Activated CD4-positive, alpha-beta T cell treated with anti-CD3 and anti-CD28 coated beads, Interleukin-2, amount 10 ng/mL, durations not matched to agents 7 days and 5 days (primary cell): Measurements from ENCODE around the gene LIN7A. TPM values are rescaled to one million over a fixed set of nuclear protein-coding genes. Genes with fewer than 3 reads are reported as not detected.

ENCODE experiments used
- CTCF ChIA-PET: fragments of 350-600 bp; sonication (Branson Sonifier 250); formaldehyde crosslinking; loops from one replicate; lab custom pipeline; 2021; ENCODE audit warnings: antibody characterized with exemption; lab: Charles Lee
- POLR2A ChIA-PET: fragments of 350-600 bp; sonication (Branson Sonifier 250); formaldehyde crosslinking; loops from one replicate; lab custom pipeline; 2021; ENCODE audit warnings: antibody characterized with exemption; lab: Charles Lee
- DNase-seq: peaks from one replicate; pipeline ENCODE4 v3.0.0-alpha.2; 2020
- H3K27ac Mint-ChIP-seq: one replicate; pipeline ENCODE4 v1.8.0; 2021; ENCODE audit warnings: mild to moderate bottlenecking, moderate library complexity, mixed read lengths
- H3K27me3 Mint-ChIP-seq: one replicate; pipeline ENCODE4 v1.8.0; 2021; ENCODE audit warnings: mixed read lengths
- H3K36me3 Mint-ChIP-seq: one replicate; pipeline ENCODE4 v1.8.0; 2021; ENCODE audit warnings: low read depth, mixed read lengths
- H3K4me1 Mint-ChIP-seq: one replicate; pipeline ENCODE4 v1.8.0; 2021; ENCODE audit warnings: mixed read lengths
- H3K4me3 Mint-ChIP-seq: one replicate; pipeline ENCODE4 v1.8.0; 2021; ENCODE audit warnings: mild to moderate bottlenecking, moderate library complexity, mixed read lengths
- H3K9me3 Mint-ChIP-seq: one replicate; pipeline ENCODE4 v1.8.0; 2021; ENCODE audit warnings: mixed read lengths
- total RNA-seq, 2 experiments: library from RNA; stranded (reverse); gene quantifications; one replicate each; pipeline ENCODE4 v1.2.3, GENCODE V29; 2021

LIN7A gene, protein sequence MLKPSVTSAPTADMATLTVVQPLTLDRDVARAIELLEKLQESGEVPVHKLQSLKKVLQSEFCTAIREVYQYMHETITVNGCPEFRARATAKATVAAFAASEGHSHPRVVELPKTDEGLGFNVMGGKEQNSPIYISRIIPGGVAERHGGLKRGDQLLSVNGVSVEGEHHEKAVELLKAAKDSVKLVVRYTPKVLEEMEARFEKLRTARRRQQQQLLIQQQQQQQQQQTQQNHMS
- not detected for total RNA-seq

- H3K36me3 Mint-ChIP-seq, result peaks cover 2% of the 10 kb centered on the region
- peaks cover 3% of the 10 kb centered on the region for H3K9me3 Mint-ChIP-seq
- DNase-seq, result no peak
- no peak within 1 kb of the TSS for H3K27ac Mint-ChIP-seq
- no peak within 1 kb of the TSS for H3K4me3 Mint-ChIP-seq
- CTCF ChIA-PET, result no interaction called here
- peaks cover 4% of the 10 kb centered on the region for H3K4me1 Mint-ChIP-seq
- POLR2A ChIA-PET, result no interaction called here
- peaks cover 30% of the 10 kb centered on the region for H3K27me3 Mint-ChIP-seq
These were observed at the start of gene LIN7A for GRCh38 chr12:80937391-80938238. Gene LIN7A, minus strand, starts transcription at chr12:80937934. Its CDS starts 212 bp downstream, at chr12:80937722.

DNA sequence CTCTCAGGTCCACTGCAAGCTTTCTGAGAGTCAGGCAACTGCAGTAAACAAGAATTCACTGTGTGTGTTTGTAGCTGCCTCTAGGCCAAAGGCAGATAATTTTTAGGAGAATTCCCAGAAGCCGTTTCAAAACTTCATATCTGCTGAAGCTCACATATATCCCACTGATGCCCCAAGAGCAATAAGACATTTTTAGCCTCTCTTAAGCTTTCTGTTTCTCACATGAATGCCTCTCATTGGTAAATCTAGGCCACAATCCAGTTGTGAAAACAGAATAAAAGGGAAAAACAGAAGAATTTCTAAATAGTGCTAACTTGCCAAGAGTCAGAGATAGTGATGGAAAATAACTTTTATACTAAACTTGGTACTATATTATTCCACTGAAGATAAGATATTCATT, 48.5 kb upstream of the LIN7A start:
- Mint-ChIP-seq H3K4me1 (no peaks in the 10 kb centered on the region), H3K9me3 (peaks cover 3% of the 10 kb centered on the region), H3K36me3 (no peaks in the 10 kb centered on the region), H3K4me3 (no peak overlapping the region), H3K27me3 (no peaks in the 10 kb centered on the region), H3K27ac (no peak overlapping the region)
- CTCF ChIA-PET, result no interaction called here
- POLR2A ChIA-PET, result no interaction called here
- no peak for DNase-seq

- Mint-ChIP-seq H3K9me3 (no peaks in the 10 kb centered on the region), H3K36me3 (no peaks in the 10 kb centered on the region), H3K27me3 (no peaks in the 10 kb centered on the region), H3K27ac (no peak overlapping the region), H3K4me1 (no peaks in the 10 kb centered on the region), H3K4me3 (no peak overlapping the region)
- ChIA-PET CTCF (interaction anchor here (0.6 kb wide), 1 partner anchor 546 kb away, joined by 3 read pairs; no protein-coding TSS in a partner anchor), POLR2A (no interaction called here)
- no peak for DNase-seq
These were observed 42.1 kb upstream of the LIN7A start for GRCh38 chr12:80979816-80980215.

GRCh38 chr12:80979251-80979650, 41.5 kb upstream of the LIN7A start:
- POLR2A ChIA-PET, result no interaction called here
- H3K9me3 Mint-ChIP-seq, result no peaks in the 10 kb centered on the region
- H3K4me3 Mint-ChIP-seq, result no peak overlapping the region
- H3K36me3 Mint-ChIP-seq, result no peaks in the 10 kb centered on the region
- DNase-seq, result no peak
- no peaks in the 10 kb centered on the region for H3K4me1 Mint-ChIP-seq
- H3K27me3 Mint-ChIP-seq, result no peaks in the 10 kb centered on the region
- no peak overlapping the region for H3K27ac Mint-ChIP-seq
- CTCF ChIA-PET, result interaction anchor here (0.6 kb wide), 1 partner anchor 547 kb away, joined by 3 read pairs; no protein-coding TSS in a partner anchor

DNA sequence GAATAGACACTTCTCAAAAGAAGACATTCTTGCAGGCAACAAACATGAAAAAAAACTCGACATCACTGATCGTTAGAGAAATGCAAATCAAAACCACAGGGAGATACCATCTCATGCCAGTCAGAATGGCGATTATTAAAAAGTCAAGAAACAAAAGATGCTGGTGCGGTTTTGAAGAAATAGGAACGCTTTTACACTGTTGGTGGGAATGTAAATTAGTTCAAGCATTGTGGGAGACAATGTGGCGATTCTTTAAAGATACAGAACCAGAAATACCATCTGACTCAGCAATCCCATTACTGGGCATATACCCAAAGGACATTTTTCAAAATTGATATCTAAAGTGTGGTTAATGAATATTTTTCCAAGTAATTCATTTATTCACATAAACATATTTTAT, 39.6 kb upstream of the LIN7A start:
- Mint-ChIP-seq H3K4me3 (no peak overlapping the region), H3K27me3 (no peaks in the 10 kb centered on the region), H3K4me1 (no peaks in the 10 kb centered on the region), H3K27ac (no peak overlapping the region), H3K9me3 (no peaks in the 10 kb centered on the region), H3K36me3 (no peaks in the 10 kb centered on the region)
- DNase-seq, result no peak
- ChIA-PET POLR2A (no interaction called here), CTCF (no interaction called here)

- Mint-ChIP-seq H3K36me3 (no peaks in the 10 kb centered on the region), H3K4me3 (no peak overlapping the region), H3K27me3 (no peaks in the 10 kb centered on the region), H3K27ac (no peak overlapping the region), H3K9me3 (no peaks in the 10 kb centered on the region), H3K4me1 (no peaks in the 10 kb centered on the region)
- no peak for DNase-seq
- ChIA-PET POLR2A (no interaction called here), CTCF (no interaction called here)
These were observed 30.6 kb upstream of the LIN7A start for GRCh38 chr12:80968326-80968725.

GRCh38 chr12:80967565-80967964, 29.8 kb upstream of the LIN7A start:
- no peak overlapping the region for H3K4me3 Mint-ChIP-seq
- DNase-seq, result no peak
- H3K27me3 Mint-ChIP-seq, result no peaks in the 10 kb centered on the region
- H3K27ac Mint-ChIP-seq, result no peak overlapping the region
- ChIA-PET CTCF (no interaction called here), POLR2A (no interaction called here)
- no peaks in the 10 kb centered on the region for H3K9me3 Mint-ChIP-seq
- H3K4me1 Mint-ChIP-seq, result no peaks in the 10 kb centered on the region
- no peaks in the 10 kb centered on the region for H3K36me3 Mint-ChIP-seq

- DNase-seq, result no peak
- Mint-ChIP-seq H3K9me3 (no peaks in the 10 kb centered on the region), H3K27me3 (no peaks in the 10 kb centered on the region), H3K27ac (no peak overlapping the region), H3K4me3 (no peak overlapping the region), H3K4me1 (no peaks in the 10 kb centered on the region), H3K36me3 (no peaks in the 10 kb centered on the region)
- CTCF ChIA-PET, result no interaction called here
- POLR2A ChIA-PET, result no interaction called here
These were observed 28.3 kb upstream of the LIN7A start for GRCh38 chr12:80966001-80966400.

DNA sequence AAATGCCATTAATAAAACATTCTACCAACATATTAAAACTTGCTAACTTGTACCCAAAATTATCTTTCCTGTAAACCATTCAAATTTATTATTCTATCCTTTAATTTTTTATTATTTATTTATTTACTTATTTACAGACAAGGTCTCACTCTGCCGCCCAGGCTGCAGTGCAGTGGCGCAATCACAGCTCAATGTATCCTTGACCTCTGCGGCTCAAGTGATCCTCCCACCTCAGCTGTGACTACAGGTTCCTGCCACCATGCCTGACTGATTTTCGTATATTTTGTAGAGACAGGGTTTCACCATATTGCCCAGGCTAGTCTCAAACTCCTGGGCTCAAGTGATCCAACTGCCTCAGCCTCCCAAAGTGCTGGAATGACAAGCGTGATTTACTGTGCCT, 20.4 kb upstream of the LIN7A start:
- Mint-ChIP-seq H3K4me1 (no peaks in the 10 kb centered on the region), H3K27ac (no peak overlapping the region), H3K9me3 (no peaks in the 10 kb centered on the region), H3K27me3 (no peaks in the 10 kb centered on the region), H3K4me3 (no peak overlapping the region), H3K36me3 (no peaks in the 10 kb centered on the region)
- POLR2A ChIA-PET, result no interaction called here
- CTCF ChIA-PET, result no interaction called here
- DNase-seq, result no peak

DNA sequence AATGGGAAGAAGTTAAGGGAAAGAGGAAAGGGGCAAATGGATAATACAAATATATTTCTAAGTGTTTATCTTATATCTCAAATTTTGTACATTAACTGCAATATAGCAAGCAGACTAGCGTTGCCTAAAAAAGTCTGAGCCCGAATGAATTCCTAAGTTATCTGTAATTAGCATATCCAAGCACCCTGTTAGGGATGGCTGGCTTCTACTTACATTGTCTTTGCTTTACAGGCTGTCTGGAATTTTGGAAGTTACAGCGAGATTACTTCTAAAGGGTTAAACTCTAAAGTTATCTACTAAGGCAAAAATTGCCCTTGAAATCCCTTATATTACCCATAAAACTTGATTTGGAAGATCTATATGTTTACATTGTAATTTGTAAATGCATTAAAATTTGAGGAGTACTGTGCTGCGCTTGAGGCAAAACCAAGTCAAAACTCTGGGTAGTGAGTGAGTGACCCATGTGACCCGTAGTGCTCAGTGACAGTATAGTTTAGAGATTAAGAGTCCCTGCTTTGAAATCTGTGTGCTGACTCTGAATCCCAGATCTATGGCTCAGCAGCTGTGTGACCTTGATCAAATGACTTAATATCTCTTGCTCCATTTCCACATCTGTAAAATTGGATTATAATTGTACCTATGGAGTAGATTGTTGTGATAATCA, 17.3 kb upstream of the LIN7A start:
- no peaks in the 10 kb centered on the region for H3K36me3 Mint-ChIP-seq
- no peak overlapping the region for H3K4me3 Mint-ChIP-seq
- no peak for DNase-seq
- no peaks in the 10 kb centered on the region for H3K27me3 Mint-ChIP-seq
- H3K27ac Mint-ChIP-seq, result no peak overlapping the region
- H3K4me1 Mint-ChIP-seq, result no peaks in the 10 kb centered on the region
- POLR2A ChIA-PET, result no interaction called here
- no peaks in the 10 kb centered on the region for H3K9me3 Mint-ChIP-seq
- CTCF ChIA-PET, result no interaction called here

DNA sequence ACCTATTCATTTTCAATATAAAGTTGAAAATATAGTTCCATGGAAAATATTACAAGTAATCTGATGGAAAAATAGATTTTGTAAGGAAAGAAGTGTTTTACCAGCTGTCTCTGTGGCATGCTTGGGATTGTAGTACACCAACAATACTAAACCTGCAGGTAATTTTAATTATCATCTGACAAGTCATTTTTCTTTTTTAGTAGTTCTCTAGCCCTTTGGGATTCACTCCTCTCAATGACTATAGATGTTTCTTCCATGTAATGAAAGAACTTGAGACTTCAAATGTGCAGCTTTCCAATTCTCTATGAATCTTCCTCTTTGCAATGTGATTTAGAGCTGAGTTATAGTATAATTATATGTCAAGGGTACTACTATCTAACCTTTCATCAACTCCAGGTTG, 14.7 kb upstream of the LIN7A start:
- H3K9me3 Mint-ChIP-seq, result no peaks in the 10 kb centered on the region
- H3K27ac Mint-ChIP-seq, result no peak overlapping the region
- H3K4me1 Mint-ChIP-seq, result no peaks in the 10 kb centered on the region
- no peak for DNase-seq
- no peak overlapping the region for H3K4me3 Mint-ChIP-seq
- CTCF ChIA-PET, result interaction anchor here (0.5 kb wide), 1 partner anchor 14 kb away, joined by 8 read pairs; no protein-coding TSS in a partner anchor
- POLR2A ChIA-PET, result no interaction called here
- H3K36me3 Mint-ChIP-seq, result no peaks in the 10 kb centered on the region
- no peaks in the 10 kb centered on the region for H3K27me3 Mint-ChIP-seq

DNA sequence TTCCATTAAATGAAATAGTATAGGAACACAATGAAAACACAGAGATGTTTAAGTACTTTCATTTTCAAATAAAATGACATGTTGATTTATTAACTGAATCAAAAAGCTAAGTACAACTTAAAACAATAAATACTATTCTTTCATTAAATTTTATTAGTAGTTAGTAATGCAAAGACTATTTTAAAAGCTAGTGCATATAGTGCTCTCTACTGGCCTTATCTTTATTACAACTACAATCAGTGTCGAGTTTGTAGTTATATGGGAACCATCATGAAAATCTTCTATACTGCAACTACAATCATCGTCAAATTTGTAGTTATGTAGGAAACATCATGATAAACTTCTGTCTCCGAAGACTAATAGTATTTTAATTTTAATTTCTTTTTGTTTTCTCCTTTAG, 8.9 kb upstream of the LIN7A start:
- Mint-ChIP-seq H3K27ac (no peak overlapping the region), H3K9me3 (no peaks in the 10 kb centered on the region), H3K4me1 (no peaks in the 10 kb centered on the region), H3K4me3 (no peak overlapping the region), H3K27me3 (no peaks in the 10 kb centered on the region), H3K36me3 (no peaks in the 10 kb centered on the region)
- DNase-seq, result no peak
- ChIA-PET CTCF (no interaction called here), POLR2A (no interaction called here)

- peaks cover 3% of the 10 kb centered on the region for H3K9me3 Mint-ChIP-seq
- no peak for DNase-seq
- H3K4me3 Mint-ChIP-seq, result no peak overlapping the region
- no peak overlapping the region for H3K27ac Mint-ChIP-seq
- H3K4me1 Mint-ChIP-seq, result peaks cover 3% of the 10 kb centered on the region
- peaks cover 2% of the 10 kb centered on the region for H3K36me3 Mint-ChIP-seq
- peaks cover 10% of the 10 kb centered on the region for H3K27me3 Mint-ChIP-seq
- POLR2A ChIA-PET, result no interaction called here
- CTCF ChIA-PET, result interaction anchor here (0.7 kb wide), 1 partner anchor 92 kb away, joined by 4 read pairs; no protein-coding TSS in a partner anchor
These were observed 5.6 kb upstream of the LIN7A start for GRCh38 chr12:80943338-80943737.
